Neural cell (in vitro differentiated cells): Measurements from ENCODE around the gene P4HA2.

Source experiments
- CTCF ChIP-seq: fragments of 450-650 bp; IDR thresholded peaks from 2 replicates; pipeline ENCODE4 v1.5.1; 2014; ENCODE audit warnings: antibody characterized with exemption, mild to moderate bottlenecking, moderate library complexity; ENCODE audit not compliant: poor library complexity, severe bottlenecking
- MXI1 ChIP-seq: fragments of 450-650 bp; conservative IDR thresholded peaks from 2 replicates; pipeline ENCODE4 v1.6.1; 2014; ENCODE audit warnings: antibody characterized with exemption, mild to moderate bottlenecking; ENCODE audit not compliant: poor library complexity, severe bottlenecking

DNA sequence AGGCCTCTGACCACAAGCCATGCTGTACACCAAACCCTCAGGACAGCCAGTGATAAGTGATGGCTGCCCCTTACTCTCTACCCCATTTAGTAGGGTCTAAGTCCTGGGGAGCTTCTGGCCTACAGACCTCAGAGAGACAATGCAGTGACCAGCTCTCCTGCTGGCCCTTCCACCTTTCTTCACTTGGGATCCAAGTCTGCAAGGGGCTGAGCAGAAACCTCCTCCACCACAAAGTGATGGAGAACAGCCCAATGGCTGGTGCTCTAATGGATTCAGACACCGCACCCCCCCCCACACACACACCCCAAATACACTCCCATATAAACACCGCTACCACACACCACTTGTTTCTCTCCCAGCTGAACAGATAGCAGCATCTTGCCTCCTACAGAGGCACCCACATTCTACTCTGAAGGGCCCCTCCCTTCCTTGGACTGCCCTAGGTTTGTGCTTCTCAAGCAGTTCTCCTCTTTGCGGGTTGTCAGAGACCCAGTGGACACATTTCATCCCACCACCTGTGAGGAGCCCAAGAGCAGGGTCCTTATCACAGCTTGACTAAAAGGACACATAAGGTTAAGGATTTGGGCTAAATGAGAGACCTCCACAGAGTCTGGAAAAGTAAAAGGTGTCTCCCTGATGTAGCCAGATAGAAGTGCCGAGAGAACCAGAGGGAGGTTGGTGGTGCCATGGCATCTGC, 28.6 kb upstream of the P4HA2 start:
- TF ChIP-seq CTCF (no peak), MXI1 (no peak)
